Fibroblast of lung (primary cell): Measurements from ENCODE around the gene PIP4K2B. TPM values are rescaled to one million over a fixed set of nuclear protein-coding genes. Genes with fewer than 3 reads are reported as not detected.

ENCODE experiments used
- DNase-seq, 2 donors: peaks; one replicate each; pipeline versions ENCODE4 v3.0.0 to v3.0.0-alpha.2; 2010; ENCODE audit warnings: low read depth in 2 of 2
- H2AFZ ChIP-seq: 2 replicates; pipeline ENCODE4 v1.5.1; 2012; ENCODE audit warnings: low read length, control low read depth, inconsistent platforms
- H3K27ac ChIP-seq: 2 replicates; pipeline ENCODE4 v1.5.1; 2011; ENCODE audit warnings: low read length, control low read depth; ENCODE audit not compliant: insufficient read depth
- H3K27me3 ChIP-seq: 2 replicates; pipeline ENCODE4 v1.5.1; 2011; ENCODE audit warnings: mild to moderate bottlenecking, low read length; ENCODE audit not compliant: control insufficient read depth, insufficient read depth
- H3K36me3 ChIP-seq: 2 replicates; pipeline ENCODE4 v1.5.1; 2011; ENCODE audit warnings: low read length; ENCODE audit not compliant: control insufficient read depth, insufficient read depth
- H3K4me1 ChIP-seq: 2 replicates; pipeline ENCODE4 v1.5.1; 2011; ENCODE audit warnings: low read length; ENCODE audit not compliant: control insufficient read depth, insufficient read depth; ENCODE audit errors: extremely low read depth
- H3K4me2 ChIP-seq: 2 replicates; pipeline ENCODE4 v1.5.1; 2011; ENCODE audit warnings: low read length, control low read depth; ENCODE audit not compliant: insufficient read depth; ENCODE audit errors: extremely low read depth
- H3K4me3 ChIP-seq, 4 experiments: fragments of 200-600 bp in 1 of 4; sonication (generic) in 1 of 4; replicated peaks in 1 of 4; 2 replicates each; pipeline ENCODE4 v1.5.1; 2011 to 2016; ENCODE audit warnings: low read length in 4 of 4, low read depth in 3 of 4, mild to moderate bottlenecking in 3 of 4, control low read depth in 2 of 4, inconsistent platforms in 1 of 4, mixed read lengths in 1 of 4; ENCODE audit not compliant: insufficient read depth in 1 of 4; ENCODE audit errors: control extremely low read depth in 1 of 4
- H3K79me2 ChIP-seq: 2 replicates; pipeline ENCODE4 v1.5.1; 2012; ENCODE audit warnings: mild to moderate bottlenecking, low read length, inconsistent platforms; ENCODE audit not compliant: control insufficient read depth, insufficient read depth
- H3K9ac ChIP-seq: 2 replicates; pipeline ENCODE4 v1.5.1; 2011; ENCODE audit warnings: mild to moderate bottlenecking, low read length, control low read depth; ENCODE audit not compliant: insufficient read depth
- H3K9me3 ChIP-seq: 2 replicates; pipeline ENCODE4 v1.5.1; 2012; ENCODE audit warnings: low read depth, low read length; ENCODE audit not compliant: control insufficient read depth, insufficient read depth
- H4K20me1 ChIP-seq: 2 replicates; pipeline ENCODE4 v1.5.1; 2011; ENCODE audit warnings: low read length; ENCODE audit not compliant: control insufficient read depth, insufficient read depth; ENCODE audit errors: extremely low read depth
- CTCF ChIP-seq, 2 donors: IDR thresholded peaks in 1 of 2; conservative IDR thresholded peaks in 1 of 2; 1 replicate in 1 of 2; 2 replicates in 1 of 2; pipeline ENCODE4 v1.5.1; 2011 to 2012; ENCODE audit warnings: low read length in 2 of 2, control low read depth in 1 of 2, inconsistent platforms in 1 of 2, low read depth in 1 of 2, mild to moderate bottlenecking in 1 of 2
- EZH2 ChIP-seq: IDR thresholded peaks from 2 replicates; pipeline ENCODE4 v1.5.1; 2012; ENCODE audit warnings: low read length, control low read depth, mild to moderate bottlenecking; ENCODE audit errors: missing control alignments
- polyA plus RNA-seq, 2 donors: library from polyadenylated mRNA; depleted of rRNA in 1 of 2; stranded (reverse) in 1 of 2; unstranded in 1 of 2; fragments of >200 nt; gene quantifications; 2 replicates each; pipeline ENCODE4 v1.2.1, GENCODE V29; 2011 to 2012; ENCODE audit warnings: missing spikeins in 1 of 2
- total RNA-seq: library from RNA; depleted of rRNA; stranded (reverse); fragments of >200 nt; gene quantifications from 2 replicates; pipeline ENCODE4 v1.2.1, GENCODE V29; 2014

The PIP4K2B gene
- total and polyA plus RNA-seq, 2 donors (not counting 1 experiment from before 2014, with no cell fraction given): 30.6 to 43.8 TPM

GRCh38 chr17:38751808-38752307 lies 47.5 kb downstream of the PIP4K2B start:
- Histone ChIP-seq H3K4me1 (peaks cover 2% of the 10 kb centered on the region), H3K27me3 (no peaks in the 10 kb centered on the region), H3K79me2 (peaks cover 32% of the 10 kb centered on the region), H4K20me1 (no peaks in the 10 kb centered on the region), H3K9ac (peak overlapping the region; percentile 11), H3K27ac (peak overlapping the region; percentile 80), H3K9me3 (no peaks in the 10 kb centered on the region), H3K4me2 (peak overlapping the region; percentile 78), H2AFZ (peak overlapping the region; percentile 71), H3K36me3 (peaks cover 5% of the 10 kb centered on the region), H3K4me3 (peak overlapping the region; percentile 71 to 85 (median 78))
- peak; percentile 79 to 89 for DNase-seq
- no peak for TF ChIP-seq CTCF (conservative IDR thresholded peaks at IDR 0.05 in 1 of 2, IDR thresholded peaks at IDR 0.05 in 1 of 2; ENCODE audit: low read depth in 1 of 2, low read length in 2 of 2)
- no peak for TF ChIP-seq EZH2

- no peak for DNase-seq
- H4K20me1 ChIP-seq: no peaks in the 10 kb centered on the region
- peaks cover 5% of the 10 kb centered on the region for H3K36me3 ChIP-seq
- H3K27ac ChIP-seq: no peak overlapping the region
- H3K27me3 ChIP-seq: no peaks in the 10 kb centered on the region
- no peak overlapping the region for H3K9ac ChIP-seq
- peaks cover 5% of the 10 kb centered on the region for H3K4me1 ChIP-seq
- no peak overlapping the region for H2AFZ ChIP-seq
- peak overlapping the region; percentile 20 to 81 (median 46) for H3K4me3 ChIP-seq
- peak overlapping the region; percentile 79 for H3K4me2 ChIP-seq
- peaks cover 38% of the 10 kb centered on the region for H3K79me2 ChIP-seq
- H3K9me3 ChIP-seq: no peaks in the 10 kb centered on the region
- TF ChIP-seq EZH2: no peak
- no peak for TF ChIP-seq CTCF (conservative IDR thresholded peaks at IDR 0.05 in 1 of 2, IDR thresholded peaks at IDR 0.05 in 1 of 2; ENCODE audit: low read depth in 1 of 2, low read length in 2 of 2)
These were observed 48.1 kb downstream of the PIP4K2B start for GRCh38 chr17:38751144-38751807.

GRCh38 chr17:38750312-38751121 lies 48.8 kb downstream of the PIP4K2B start:
- H4K20me1 ChIP-seq: no peaks in the 10 kb centered on the region
- no peak for DNase-seq
- H3K4me2 ChIP-seq: peak overlapping the region; percentile 79
- H3K36me3 ChIP-seq: peaks cover 1% of the 10 kb centered on the region
- TF ChIP-seq EZH2 (no peak), CTCF (conservative IDR thresholded peaks at IDR 0.05 in 1 of 2, IDR thresholded peaks at IDR 0.05 in 1 of 2; ENCODE audit: low read depth in 1 of 2, low read length in 2 of 2) (no peak)
- H3K27ac ChIP-seq: no peak overlapping the region
- no peaks in the 10 kb centered on the region for H3K9me3 ChIP-seq
- peaks cover 9% of the 10 kb centered on the region for H3K4me1 ChIP-seq
- no peaks in the 10 kb centered on the region for H3K27me3 ChIP-seq
- H3K9ac ChIP-seq: no peak overlapping the region
- peaks cover 45% of the 10 kb centered on the region for H3K79me2 ChIP-seq
- H2AFZ ChIP-seq: no peak overlapping the region
- peak overlapping the region in 3 of 4 experiments; percentile 59 to 81 (median 71) for H3K4me3 ChIP-seq
